MM.1S (cell line): ENCODE measurements around the gene TTLL6.

Experiments used
- EZH2 ChIP-seq: fragments of 300-600 bp; sonication (generic); optimal IDR thresholded peaks from 2 replicates; pipeline ENCODE3; 2017; ENCODE audit warnings: low read depth, mild to moderate bottlenecking, antibody characterized with exemption, low read length, mixed read lengths
- EZH2phosphoT487 ChIP-seq: fragments of 300-600 bp; sonication (generic); IDR thresholded peaks from 2 replicates; pipeline ENCODE4 v1.6.1; 2018; ENCODE audit warnings: antibody characterized with exemption, low read length
- TF ChIP-seq, protein P1 (sequence below): fragments of 300-600 bp; sonication (generic); IDR thresholded peaks from 2 replicates; pipeline ENCODE4 v1.5.1; 2016; ENCODE audit warnings: antibody characterized with exemption, low read length, mixed read lengths

DNA sequence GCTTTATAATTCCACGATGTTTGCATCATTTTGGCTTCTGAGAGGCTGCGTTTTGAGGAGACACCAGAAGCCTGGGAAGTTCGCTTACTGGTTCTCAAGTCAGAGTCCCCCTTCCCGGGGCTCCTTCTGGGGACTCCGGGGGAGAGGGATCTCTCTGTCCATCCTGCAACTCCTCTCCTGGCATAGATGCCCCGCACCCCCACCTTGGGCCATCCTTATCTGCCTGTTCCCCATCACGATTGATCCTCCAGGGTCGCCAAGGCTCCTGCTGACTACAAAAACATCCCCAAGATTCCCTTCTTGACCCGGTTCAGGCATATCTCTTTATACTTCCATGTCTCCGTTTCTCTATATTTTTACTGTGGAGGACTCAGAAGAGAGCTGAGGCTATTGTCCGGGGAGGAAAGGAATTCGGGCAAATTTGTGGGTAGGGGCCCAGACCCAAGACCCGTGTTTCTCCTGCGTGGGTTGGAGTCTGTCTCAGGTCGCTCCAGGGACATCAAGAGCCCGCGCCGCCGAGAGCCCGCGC lies 70.0 kb downstream of the TTLL6 start:
- TF ChIP-seq EZH2phosphoT487 (no peak), EZH2 (no peak)
- TF ChIP-seq, protein P1, sequence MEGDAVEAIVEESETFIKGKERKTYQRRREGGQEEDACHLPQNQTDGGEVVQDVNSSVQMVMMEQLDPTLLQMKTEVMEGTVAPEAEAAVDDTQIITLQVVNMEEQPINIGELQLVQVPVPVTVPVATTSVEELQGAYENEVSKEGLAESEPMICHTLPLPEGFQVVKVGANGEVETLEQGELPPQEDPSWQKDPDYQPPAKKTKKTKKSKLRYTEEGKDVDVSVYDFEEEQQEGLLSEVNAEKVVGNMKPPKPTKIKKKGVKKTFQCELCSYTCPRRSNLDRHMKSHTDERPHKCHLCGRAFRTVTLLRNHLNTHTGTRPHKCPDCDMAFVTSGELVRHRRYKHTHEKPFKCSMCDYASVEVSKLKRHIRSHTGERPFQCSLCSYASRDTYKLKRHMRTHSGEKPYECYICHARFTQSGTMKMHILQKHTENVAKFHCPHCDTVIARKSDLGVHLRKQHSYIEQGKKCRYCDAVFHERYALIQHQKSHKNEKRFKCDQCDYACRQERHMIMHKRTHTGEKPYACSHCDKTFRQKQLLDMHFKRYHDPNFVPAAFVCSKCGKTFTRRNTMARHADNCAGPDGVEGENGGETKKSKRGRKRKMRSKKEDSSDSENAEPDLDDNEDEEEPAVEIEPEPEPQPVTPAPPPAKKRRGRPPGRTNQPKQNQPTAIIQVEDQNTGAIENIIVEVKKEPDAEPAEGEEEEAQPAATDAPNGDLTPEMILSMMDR: no peak
